HEK293 (cell line): ENCODE measurements around the gene B4GALT2.

Source experiments
- CTCF ChIA-PET: fragments of 350-600 bp; formaldehyde crosslinking; extraction: SDS; loops from one replicate; lab custom pipeline; 2021; ENCODE audit warnings: antibody characterized with exemption; lab: Yijun Ruan, JAX
- POLR2A ChIA-PET: fragments of 300-600 bp; formaldehyde crosslinking; extraction: SDS; loops from one replicate; lab custom pipeline; 2020; ENCODE audit warnings: antibody characterized with exemption, inconsistent platforms; lab: Yijun Ruan, JAX
- H3K27ac ChIP-seq: fragments of 200-500 bp; sonication (Bioruptor generic); 2 replicates; pipeline ENCODE4 v1.5.1; 2014; ENCODE audit warnings: low read depth, low read length, control low read depth, inconsistent platforms; ENCODE audit errors: extremely low read depth
- H3K36me3 ChIP-seq, 2 experiments: fragments of 200-500 bp in 1 of 2; sonication (Bioruptor generic) in 1 of 2; 1 replicate in 1 of 2; 2 replicates in 1 of 2; pipeline ENCODE4 v1.5.1; 2014 to 2017; ENCODE audit warnings: inconsistent platforms in 2 of 2, low read length in 2 of 2; ENCODE audit not compliant: control insufficient read depth in 2 of 2, insufficient read depth in 1 of 2
- H3K4me1 ChIP-seq: fragments of 200-500 bp; sonication (Bioruptor generic); 2 replicates; pipeline ENCODE4 v1.5.1; 2014; ENCODE audit warnings: mild to moderate bottlenecking, low read length, inconsistent platforms; ENCODE audit not compliant: control insufficient read depth, insufficient read depth
- H3K4me3 ChIP-seq: 2 replicates; pipeline ENCODE4 v1.5.1; 2011; ENCODE audit warnings: low read depth, mild to moderate bottlenecking, control low read depth, low read length, moderate library complexity
- H3K9me3 ChIP-seq: fragments of 200-500 bp; sonication (Bioruptor generic); 2 replicates; pipeline ENCODE4 v1.5.1; 2014; ENCODE audit warnings: low read depth, low read length, inconsistent platforms; ENCODE audit not compliant: control insufficient read depth, insufficient read depth
- AEBP2 ChIP-seq: fragments of 450-650 bp; formaldehyde crosslinking; IDR thresholded peaks from 2 replicates; pipeline ENCODE4 v1.5.1; 2016; ENCODE audit warnings: missing biosample characterization, missing genetic modification characterization, borderline replicate concordance
- BCL6B ChIP-seq: fragments of 450-650 bp; formaldehyde crosslinking; IDR thresholded peaks from 2 replicates; pipeline ENCODE4 v1.5.1; 2017; ENCODE audit warnings: missing biosample characterization, missing genetic modification characterization
- PRDM4 ChIP-seq: fragments of 450-650 bp; formaldehyde crosslinking; IDR thresholded peaks from 2 replicates; pipeline ENCODE4 v1.5.1; 2017; ENCODE audit warnings: missing biosample characterization, missing genetic modification characterization
- RBAK ChIP-seq: fragments of 450-650 bp; formaldehyde crosslinking; IDR thresholded peaks from 2 replicates; pipeline ENCODE4 v1.5.1; 2016; ENCODE audit warnings: missing biosample characterization, missing genetic modification characterization
- TCF7L2 ChIP-seq: IDR thresholded peaks from 2 replicates; pipeline ENCODE4 v1.6.1; 2011; ENCODE audit warnings: low read depth, mild to moderate bottlenecking, inconsistent platforms, low read length, moderate library complexity, borderline replicate concordance
- ZFP3 ChIP-seq: fragments of 450-650 bp; formaldehyde crosslinking; IDR thresholded peaks from 2 replicates; pipeline ENCODE4 v1.5.1; 2016; ENCODE audit warnings: low read depth, missing biosample characterization, missing genetic modification characterization
- ZFP69B ChIP-seq: fragments of 450-650 bp; formaldehyde crosslinking; IDR thresholded peaks from 2 replicates; pipeline ENCODE4 v1.5.1; 2016; ENCODE audit warnings: missing biosample characterization, missing genetic modification characterization
- ZNF114 ChIP-seq: fragments of 450-650 bp; formaldehyde crosslinking; IDR thresholded peaks from 2 replicates; pipeline ENCODE4 v1.5.0; 2017; ENCODE audit warnings: missing biosample characterization, missing genetic modification characterization
- ZNF19 ChIP-seq: fragments of 450-650 bp; formaldehyde crosslinking; IDR thresholded peaks from 2 replicates; pipeline ENCODE4; 2016; ENCODE audit warnings: missing biosample characterization, missing genetic modification characterization, low read depth
- ZNF266 ChIP-seq: fragments of 450-650 bp; formaldehyde crosslinking; IDR thresholded peaks from 2 replicates; pipeline ENCODE4 v1.5.1; 2016; ENCODE audit warnings: missing biosample characterization, missing genetic modification characterization, low read depth
- ZNF350 ChIP-seq: fragments of 450-650 bp; formaldehyde crosslinking; IDR thresholded peaks from 2 replicates; pipeline ENCODE4 v1.5.0; 2017; ENCODE audit warnings: missing biosample characterization, mild to moderate bottlenecking, missing genetic modification characterization
- ZNF354C ChIP-seq: fragments of 450-650 bp; formaldehyde crosslinking; IDR thresholded peaks from 2 replicates; pipeline ENCODE4 v1.5.1; 2016; ENCODE audit warnings: missing biosample characterization, missing genetic modification characterization, low read depth, borderline replicate concordance
- ZNF394 ChIP-seq: fragments of 450-650 bp; formaldehyde crosslinking; IDR thresholded peaks from 2 replicates; pipeline ENCODE4 v1.5.1; 2016; ENCODE audit warnings: missing biosample characterization, missing genetic modification characterization, mild to moderate bottlenecking, moderate library complexity, borderline replicate concordance
- ZNF501 ChIP-seq: fragments of 450-650 bp; formaldehyde crosslinking; IDR thresholded peaks from 2 replicates; pipeline ENCODE4 v1.5.1; 2016; ENCODE audit warnings: missing biosample characterization, missing genetic modification characterization
- ZNF580 ChIP-seq: fragments of 450-650 bp; formaldehyde crosslinking; IDR thresholded peaks from 2 replicates; pipeline ENCODE4 v1.5.1; 2016; ENCODE audit warnings: missing biosample characterization, missing genetic modification characterization
- ZNF621 ChIP-seq: fragments of 450-650 bp; formaldehyde crosslinking; IDR thresholded peaks from 2 replicates; pipeline ENCODE4 v1.5.1; 2017; ENCODE audit warnings: missing biosample characterization, missing genetic modification characterization
- ZNF747 ChIP-seq: fragments of 450-650 bp; formaldehyde crosslinking; IDR thresholded peaks from 2 replicates; pipeline ENCODE4 v1.5.1; 2016; ENCODE audit warnings: missing biosample characterization, missing genetic modification characterization
- ZNF777 ChIP-seq: fragments of 450-650 bp; formaldehyde crosslinking; IDR thresholded peaks from 2 replicates; pipeline ENCODE4 v1.5.1; 2017; ENCODE audit warnings: missing biosample characterization, missing genetic modification characterization, borderline replicate concordance
- ZNF785 ChIP-seq: fragments of 450-650 bp; formaldehyde crosslinking; IDR thresholded peaks from 2 replicates; pipeline ENCODE4 v1.5.1; 2016; ENCODE audit warnings: missing biosample characterization, missing genetic modification characterization
- TF ChIP-seq, protein P1 (sequence below): fragments of 450-650 bp; formaldehyde crosslinking; IDR thresholded peaks from 2 replicates; pipeline ENCODE4 v1.5.1; 2016; ENCODE audit warnings: missing biosample characterization, missing genetic modification characterization, low read depth
- TF ChIP-seq, protein P2 (sequence below): fragments of 450-650 bp; formaldehyde crosslinking; IDR thresholded peaks from 2 replicates; pipeline ENCODE4 v1.5.1; 2016; ENCODE audit warnings: missing biosample characterization, missing genetic modification characterization
- TF ChIP-seq, protein P3 (sequence below): fragments of 450-650 bp; formaldehyde crosslinking; IDR thresholded peaks from 2 replicates; pipeline ENCODE4 v1.5.1; 2016; ENCODE audit warnings: missing biosample characterization, missing genetic modification characterization

The B4GALT2 gene

GRCh38 chr1:43936431-43937151 is 42.4 kb upstream of the B4GALT2 start (continued):
- TF ChIP-seq PRDM4 (no peak), ZNF19 (tag by site-specific recombination) (no peak)
- TF ChIP-seq, protein P1, sequence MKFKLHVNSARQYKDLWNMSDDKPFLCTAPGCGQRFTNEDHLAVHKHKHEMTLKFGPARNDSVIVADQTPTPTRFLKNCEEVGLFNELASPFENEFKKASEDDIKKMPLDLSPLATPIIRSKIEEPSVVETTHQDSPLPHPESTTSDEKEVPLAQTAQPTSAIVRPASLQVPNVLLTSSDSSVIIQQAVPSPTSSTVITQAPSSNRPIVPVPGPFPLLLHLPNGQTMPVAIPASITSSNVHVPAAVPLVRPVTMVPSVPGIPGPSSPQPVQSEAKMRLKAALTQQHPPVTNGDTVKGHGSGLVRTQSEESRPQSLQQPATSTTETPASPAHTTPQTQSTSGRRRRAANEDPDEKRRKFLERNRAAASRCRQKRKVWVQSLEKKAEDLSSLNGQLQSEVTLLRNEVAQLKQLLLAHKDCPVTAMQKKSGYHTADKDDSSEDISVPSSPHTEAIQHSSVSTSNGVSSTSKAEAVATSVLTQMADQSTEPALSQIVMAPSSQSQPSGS (tag by site-specific recombination), result no peak
- TF ChIP-seq, protein P2, sequence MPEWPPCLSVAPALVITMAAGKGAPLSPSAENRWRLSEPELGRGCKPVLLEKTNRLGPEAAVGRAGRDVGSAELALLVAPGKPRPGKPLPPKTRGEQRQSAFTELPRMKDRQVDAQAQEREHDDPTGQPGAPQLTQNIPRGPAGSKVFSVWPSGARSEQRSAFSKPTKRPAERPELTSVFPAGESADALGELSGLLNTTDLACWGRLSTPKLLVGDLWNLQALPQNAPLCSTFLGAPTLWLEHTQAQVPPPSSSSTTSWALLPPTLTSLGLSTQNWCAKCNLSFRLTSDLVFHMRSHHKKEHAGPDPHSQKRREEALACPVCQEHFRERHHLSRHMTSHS (tag by site-specific recombination), result no peak

DNA sequence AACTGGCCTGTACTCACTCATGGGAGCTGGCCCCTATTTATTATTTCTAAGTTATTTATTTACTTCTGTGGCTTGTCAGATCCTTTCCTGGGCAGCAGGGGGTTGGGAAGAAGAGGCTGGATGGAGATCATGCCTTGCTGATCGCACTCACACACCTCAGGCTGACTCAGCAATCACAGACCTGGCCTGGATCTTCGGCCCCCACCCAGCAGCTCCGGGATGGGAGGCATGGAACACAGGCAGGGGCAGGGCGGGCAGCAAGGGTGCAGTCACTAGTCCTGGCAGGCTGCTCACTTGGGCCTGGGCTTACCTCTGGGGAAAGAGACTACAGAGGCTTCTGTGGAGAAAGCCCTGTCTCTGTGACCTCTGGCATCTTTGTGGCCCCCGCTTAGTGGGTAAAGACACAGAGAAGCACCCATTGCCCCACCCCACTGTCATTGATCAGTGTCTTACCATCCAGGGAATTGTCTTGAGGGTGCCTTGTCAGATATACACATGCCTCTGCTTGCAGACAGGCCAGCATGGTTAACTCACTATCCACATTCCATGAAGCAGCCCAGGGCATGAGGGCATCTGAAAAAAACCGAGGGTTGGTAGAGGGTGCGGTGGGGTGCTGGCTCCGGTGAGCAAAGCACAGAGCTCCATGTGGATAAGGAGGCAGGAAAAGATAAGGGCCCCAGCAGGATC is 41.7 kb upstream of the B4GALT2 start:
- TF ChIP-seq ZNF580, result no peak
- TF ChIP-seq ZNF501, result no peak
- TF ChIP-seq, protein P3, sequence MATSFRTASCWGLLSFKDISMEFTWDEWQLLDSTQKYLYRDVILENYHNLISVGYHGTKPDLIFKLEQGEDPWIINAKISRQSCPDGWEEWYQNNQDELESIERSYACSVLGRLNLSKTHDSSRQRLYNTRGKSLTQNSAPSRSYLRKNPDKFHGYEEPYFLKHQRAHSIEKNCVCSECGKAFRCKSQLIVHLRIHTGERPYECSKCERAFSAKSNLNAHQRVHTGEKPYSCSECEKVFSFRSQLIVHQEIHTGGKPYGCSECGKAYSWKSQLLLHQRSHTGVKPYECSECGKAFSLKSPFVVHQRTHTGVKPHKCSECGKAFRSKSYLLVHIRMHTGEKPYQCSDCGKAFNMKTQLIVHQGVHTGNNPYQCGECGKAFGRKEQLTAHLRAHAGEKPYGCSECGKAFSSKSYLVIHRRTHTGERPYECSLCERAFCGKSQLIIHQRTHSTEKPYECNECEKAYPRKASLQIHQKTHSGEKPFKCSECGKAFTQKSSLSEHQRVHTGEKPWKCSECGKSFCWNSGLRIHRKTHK (tag by site-specific recombination), result no peak
- TF ChIP-seq ZNF394 (tag by site-specific recombination), result no peak
- no peak for TF ChIP-seq ZNF114 (tag by site-specific recombination)
- TF ChIP-seq BCL6B, result no peak
- TF ChIP-seq ZFP69B (tag by site-specific recombination), result no peak
- no peak for TF ChIP-seq AEBP2 (tag by site-specific recombination)
- TF ChIP-seq ZFP3 (tag by site-specific recombination), result no peak
- no peak for TF ChIP-seq ZNF747 (tag by site-specific recombination)
- TF ChIP-seq ZNF266, result no peak
- no peak for TF ChIP-seq ZNF354C (tag by site-specific recombination)
- no peak for TF ChIP-seq ZNF350 (tag by site-specific recombination)
- TF ChIP-seq TCF7L2, result no peak
- no peak for TF ChIP-seq ZNF785 (tag by site-specific recombination)
- TF ChIP-seq RBAK (tag by site-specific recombination), result no peak
- no peak for TF ChIP-seq ZNF777 (tag by site-specific recombination)
- no peak for TF ChIP-seq ZNF621
- TF ChIP-seq, all 188 proteins: peak for 0
- ChIA-PET CTCF (interaction anchor here (0.6 to 12.4 kb wide), 5 partner anchors 52 to 701 kb away, joined by 3 to 555 read pairs (median 4); no protein-coding TSS in a partner anchor), POLR2A (no interaction called here)
- Histone ChIP-seq H3K36me3 (peaks cover 0 to 9% of the 10 kb centered on the region in 2 experiments; a peak in 1 of 3 replicates), H3K4me1 (peaks cover 3% of the 10 kb centered on the region; the same call in 1 of the 2 replicates), H3K27ac (no peak overlapping the region), H3K9me3 (no peaks in the 10 kb centered on the region), H3K4me3 (no peak overlapping the region)
